ENCODE measurements around the gene EFCAB14. TPM values are rescaled to one million over a fixed set of nuclear protein-coding genes. Genes with fewer than 3 reads are reported as not detected.

Gene EFCAB14
- total RNA-seq, 1 experiment from 2014 or later: 28.8 TPM

Other genes with a start within 250 kb of the EFCAB14 start
- gene DMBX1, start 229.3 kb downstream of the EFCAB14 start, total RNA-seq (2014; rRNA removed; shearing (Covaris generic)): not detected in 2 replicates
- gene KNCN, start 167.5 kb downstream of the EFCAB14 start, total RNA-seq (2014; rRNA removed; shearing (Covaris generic)): not detected in 2 replicates
- gene MKNK1, start 114.8 kb downstream of the EFCAB14 start, total RNA-seq (2014; rRNA removed; shearing (Covaris generic)): 13.0 and 16.9 TPM in 2 replicates
- 4.5 and 5.4 TPM in 2 replicates for gene MOB3C, start 102.3 kb downstream of the EFCAB14 start, total RNA-seq (2014; rRNA removed; shearing (Covaris generic))
- 57.8 and 58.5 TPM in 2 replicates for gene ATPAF1, start 50.8 kb downstream of the EFCAB14 start, total RNA-seq (2014; rRNA removed; shearing (Covaris generic))
- not detected in 2 replicates for gene TEX38, start 47.3 kb downstream of the EFCAB14 start, total RNA-seq (2014; rRNA removed; shearing (Covaris generic))
- gene CYP4B1, start 79.9 kb upstream of the EFCAB14 start, total RNA-seq (2014; rRNA removed; shearing (Covaris generic)): not detected in 2 replicates
- gene CYP4A11, start 222.4 kb upstream of the EFCAB14 start, total RNA-seq (2014; rRNA removed; shearing (Covaris generic)): not detected in 2 replicates

Measured in HT1080 (cell line).